ENCODE data around the gene CRLF2.
"Not testable (repeated sequence)": the region's sequence is repeated elsewhere in the genome, so short reads cannot be mapped to it uniquely, and the experiment has no call there.

Gene CRLF2

GRCh38 chrX:1213971-1214370 lies 1.5 kb upstream of the CRLF2 start:
- DNase-seq (ENCODE audit: low spot score): no peak

- DNase-seq (ENCODE audit: low spot score): no peak
These were observed 1.6 kb downstream of the CRLF2 start for GRCh38 chrX:1210844-1211243.

GRCh38 chrX:1207496-1208025 lies 4.9 kb downstream of the CRLF2 start:
- DNase-seq (ENCODE audit: low spot score): no peak

GRCh38 chrX:1205681-1206611 lies 6.5 kb downstream of the CRLF2 start:
- DNase-seq (ENCODE audit: low spot score): peak; percentile 84

- no peak for DNase-seq (ENCODE audit: low spot score)
These were observed 10.2 kb downstream of the CRLF2 start for GRCh38 chrX:1202251-1202650.

- no peak for DNase-seq (ENCODE audit: low spot score)
These were observed 16.0 kb downstream of the CRLF2 start for GRCh38 chrX:1196436-1196835.

- DNase-seq (ENCODE audit: low spot score): not testable (repeated sequence)
These were observed 20.3 kb downstream of the CRLF2 start for GRCh38 chrX:1192196-1192595.

- DNase-seq (ENCODE audit: low spot score): no peak
These were observed 21.8 kb downstream of the CRLF2 start for GRCh38 chrX:1190596-1191145.

- no peak for DNase-seq (ENCODE audit: low spot score)
These were observed 26.9 kb downstream of the CRLF2 start for GRCh38 chrX:1185561-1185960.

- DNase-seq (ENCODE audit: low spot score): no peak
These were observed 30.2 kb downstream of the CRLF2 start for GRCh38 chrX:1182211-1182610.

- DNase-seq (ENCODE audit: low spot score): not testable (repeated sequence)
These were observed 30.8 kb downstream of the CRLF2 start for GRCh38 chrX:1181661-1182060.

- DNase-seq (ENCODE audit: low spot score): no peak
These were observed 31.3 kb downstream of the CRLF2 start for GRCh38 chrX:1181170-1181569.

- DNase-seq (ENCODE audit: low spot score): no peak
These were observed 33.8 kb downstream of the CRLF2 start for GRCh38 chrX:1178580-1179057.

- not testable (repeated sequence) for DNase-seq (ENCODE audit: low spot score)
These were observed 35.7 kb downstream of the CRLF2 start for GRCh38 chrX:1176531-1177320.

GRCh38 chrX:1174609-1175545 lies 37.6 kb downstream of the CRLF2 start:
- DNase-seq (ENCODE audit: low spot score): not testable (repeated sequence)

- not testable (repeated sequence) for DNase-seq (ENCODE audit: low spot score)
These were observed 39.0 kb downstream of the CRLF2 start for GRCh38 chrX:1173435-1173834.

GRCh38 chrX:1172496-1172895 lies 40.0 kb downstream of the CRLF2 start:
- DNase-seq (ENCODE audit: low spot score): no peak

- DNase-seq (ENCODE audit: low spot score): not testable (repeated sequence)
These were observed 40.5 kb downstream of the CRLF2 start for GRCh38 chrX:1171915-1172314.

- no peak for DNase-seq (ENCODE audit: low spot score)
These were observed 42.2 kb downstream of the CRLF2 start for GRCh38 chrX:1170243-1170642.

- no peak for DNase-seq (ENCODE audit: low spot score)
These were observed 43.3 kb downstream of the CRLF2 start for GRCh38 chrX:1169189-1169588.

- DNase-seq (ENCODE audit: low spot score): no peak
These were observed 44.4 kb downstream of the CRLF2 start for GRCh38 chrX:1167918-1168481.
